ENCODE data around the gene RASGEF1C.

RASGEF1C gene

GRCh38 chr5:180081481-180081880, 127.5 kb downstream of the RASGEF1C start:
- no peak for DNase-seq (ENCODE audit: low spot score)

GRCh38 chr5:180080486-180081280, 128.3 kb downstream of the RASGEF1C start:
- DNase-seq (ENCODE audit: low spot score) = no peak

GRCh38 chr5:180079702-180080466, 129.1 kb downstream of the RASGEF1C start:
- no peak for DNase-seq (ENCODE audit: low spot score)

GRCh38 chr5:180078348-180078747, 130.7 kb downstream of the RASGEF1C start:
- no peak for DNase-seq (ENCODE audit: low spot score)

GRCh38 chr5:180077594-180078284, 131.3 kb downstream of the RASGEF1C start:
- DNase-seq (ENCODE audit: low spot score) = no peak

- DNase-seq (ENCODE audit: low spot score) = no peak
These were observed 133.3 kb downstream of the RASGEF1C start for GRCh38 chr5:180075703-180076102.

- DNase-seq (ENCODE audit: low spot score) = no peak
These were observed 134.5 kb downstream of the RASGEF1C start for GRCh38 chr5:180074462-180074861.

GRCh38 chr5:180072556-180072955, 136.5 kb downstream of the RASGEF1C start:
- no peak for DNase-seq (ENCODE audit: low spot score)

GRCh38 chr5:180072256-180072548, 136.8 kb downstream of the RASGEF1C start:
- no peak for DNase-seq (ENCODE audit: low spot score)

- peak; percentile 99 for DNase-seq (ENCODE audit: low spot score)
These were observed 137.3 kb downstream of the RASGEF1C start, which contains the start of gene RNF130 for GRCh38 chr5:180071531-180072255. Gene RNF130 (minus strand): TSS chr5:180071759. CDS start chr5:180071702, 57 bp downstream.

- DNase-seq (ENCODE audit: low spot score) = peak; percentile 47
These were observed 138.1 kb downstream of the RASGEF1C start for GRCh38 chr5:180070756-180071530.

GRCh38 chr5:180069589-180070247, 139.3 kb downstream of the RASGEF1C start:
- DNase-seq (ENCODE audit: low spot score) = no peak

- DNase-seq (ENCODE audit: low spot score) = no peak
These were observed 140.4 kb downstream of the RASGEF1C start for GRCh38 chr5:180068519-180069090.

GRCh38 chr5:180067986-180068385, 141.0 kb downstream of the RASGEF1C start:
- DNase-seq (ENCODE audit: low spot score) = no peak

- DNase-seq (ENCODE audit: low spot score) = no peak
These were observed 148.8 kb downstream of the RASGEF1C start for GRCh38 chr5:180060192-180060591.

GRCh38 chr5:180059326-180059725, 149.7 kb downstream of the RASGEF1C start:
- DNase-seq (ENCODE audit: low spot score) = no peak

GRCh38 chr5:180056153-180056552, 152.9 kb downstream of the RASGEF1C start:
- DNase-seq (ENCODE audit: low spot score) = no peak

- no peak for DNase-seq (ENCODE audit: low spot score)
These were observed 154.8 kb downstream of the RASGEF1C start for GRCh38 chr5:180054226-180054625.

- DNase-seq (ENCODE audit: low spot score) = no peak
These were observed 155.9 kb downstream of the RASGEF1C start for GRCh38 chr5:180053061-180053602.

- DNase-seq (ENCODE audit: low spot score) = no peak
These were observed 156.7 kb downstream of the RASGEF1C start for GRCh38 chr5:180052211-180052818.
